Nephron progenitor cell (in vitro differentiated cells): ENCODE data around the gene LDB1.

Experiments used
- DNase-seq: peaks from one replicate; pipeline ENCODE4 v3.0.0; 2021
- H3K27ac Mint-ChIP-seq: 2 replicates; pipeline ENCODE4 v1.8.0; 2021; ENCODE audit warnings: mild to moderate bottlenecking, moderate library complexity, mixed read lengths
- H3K27me3 Mint-ChIP-seq: 2 replicates; pipeline ENCODE4 v1.8.0; 2021; ENCODE audit warnings: mild to moderate bottlenecking, low read depth, mixed read lengths; ENCODE audit not compliant: poor library complexity
- H3K36me3 Mint-ChIP-seq: 2 replicates; pipeline ENCODE4 v1.8.0; 2021; ENCODE audit warnings: low read depth, mixed read lengths
- H3K4me1 Mint-ChIP-seq: 2 replicates; pipeline ENCODE4 v1.8.0; 2021; ENCODE audit warnings: mixed read lengths
- H3K4me3 Mint-ChIP-seq: 2 replicates; pipeline ENCODE4 v1.8.0; 2021; ENCODE audit warnings: mild to moderate bottlenecking, moderate library complexity, mixed read lengths
- H3K9me3 Mint-ChIP-seq: 2 replicates; pipeline ENCODE4 v1.8.0; 2021; ENCODE audit warnings: mild to moderate bottlenecking, moderate library complexity, mixed read lengths
- CTCF ChIP-seq: fragments of 200-600 bp; sonication (generic); IDR thresholded peaks from 2 replicates; pipeline ENCODE4 v1.5.0; 2021; ENCODE audit warnings: antibody characterized with exemption

The LDB1 gene

GRCh38 chr10:102122450-102122849 lies 2.3 kb upstream of the LDB1 start:
- Mint-ChIP-seq H3K4me3 (peak overlapping the region; percentile 91), H3K9me3 (no peaks in the 10 kb centered on the region), H3K36me3 (no peaks in the 10 kb centered on the region), H3K4me1 (peaks cover 47% of the 10 kb centered on the region), H3K27ac (peak overlapping the region; percentile 99), H3K27me3 (peaks cover 4% of the 10 kb centered on the region)
- TF ChIP-seq CTCF, result no peak
- no peak for DNase-seq

GRCh38 chr10:102121739-102122372 lies 1.7 kb upstream of the LDB1 start:
- H3K27me3 Mint-ChIP-seq, result peaks cover 4% of the 10 kb centered on the region
- peak overlapping the region; percentile 99 for H3K27ac Mint-ChIP-seq
- TF ChIP-seq CTCF, result no peak
- no peaks in the 10 kb centered on the region for H3K36me3 Mint-ChIP-seq
- no peaks in the 10 kb centered on the region for H3K9me3 Mint-ChIP-seq
- peaks cover 53% of the 10 kb centered on the region for H3K4me1 Mint-ChIP-seq
- DNase-seq, result peak; percentile 37
- peak overlapping the region; percentile 91 for H3K4me3 Mint-ChIP-seq

GRCh38 chr10:102120991-102121738 lies 997 bp upstream of the LDB1 start:
- Mint-ChIP-seq H3K27ac (peak overlapping the region; percentile 99), H3K4me1 (peaks cover 59% of the 10 kb centered on the region), H3K36me3 (no peaks in the 10 kb centered on the region), H3K27me3 (no peaks in the 10 kb centered on the region), H3K9me3 (no peaks in the 10 kb centered on the region), H3K4me3 (peak overlapping the region; percentile 91)
- no peak for TF ChIP-seq CTCF
- DNase-seq, result peak; percentile 73

- TF ChIP-seq CTCF, result no peak
- Mint-ChIP-seq H3K4me1 (peaks cover 75% of the 10 kb centered on the region), H3K9me3 (no peaks in the 10 kb centered on the region), H3K36me3 (no peaks in the 10 kb centered on the region), H3K27me3 (no peaks in the 10 kb centered on the region), H3K4me3 (peak overlapping the region; percentile 91), H3K27ac (peak overlapping the region; percentile 99)
- DNase-seq, result peak; percentile 35
Observed at GRCh38 chr10:102119417-102120141, 589 bp downstream of the LDB1 start.

- no peaks in the 10 kb centered on the region for H3K27me3 Mint-ChIP-seq
- TF ChIP-seq CTCF, result no peak
- H3K4me3 Mint-ChIP-seq, result peak overlapping the region; percentile 91
- no peaks in the 10 kb centered on the region for H3K9me3 Mint-ChIP-seq
- peak overlapping the region; percentile 99 for H3K27ac Mint-ChIP-seq
- H3K36me3 Mint-ChIP-seq, result no peaks in the 10 kb centered on the region
- peak; percentile 43 for DNase-seq
- H3K4me1 Mint-ChIP-seq, result peaks cover 75% of the 10 kb centered on the region
Observed at GRCh38 chr10:102118867-102119266, 1.3 kb downstream of the LDB1 start.
